HT-29 (cell line): Measurements from ENCODE around the gene DCTN4. TPM values are rescaled to one million over a fixed set of nuclear protein-coding genes. Genes with fewer than 3 reads are reported as not detected.
A peak's percentile ranks its signal among the peaks of the same experiment; 100 is the strongest.
"Not testable (repeated sequence)": the region's sequence is repeated elsewhere in the genome, so short reads cannot be mapped to it uniquely, and the experiment has no call there.

Experiments used
- DNase-seq: peaks from one replicate; pipeline ENCODE4 v3.0.0-alpha.2; 2015; ENCODE audit warnings: low spot score
- total RNA-seq: library from RNA; depleted of rRNA; stranded (reverse); fragments of >200 nt; shearing (Covaris generic); gene quantifications from 2 replicates; pipeline ENCODE4 v1.2.3, GENCODE V29; 2014; rRNA removed

DCTN4 gene
- total RNA-seq, result 26.1 and 30.6 TPM in 2 replicates

DNA sequence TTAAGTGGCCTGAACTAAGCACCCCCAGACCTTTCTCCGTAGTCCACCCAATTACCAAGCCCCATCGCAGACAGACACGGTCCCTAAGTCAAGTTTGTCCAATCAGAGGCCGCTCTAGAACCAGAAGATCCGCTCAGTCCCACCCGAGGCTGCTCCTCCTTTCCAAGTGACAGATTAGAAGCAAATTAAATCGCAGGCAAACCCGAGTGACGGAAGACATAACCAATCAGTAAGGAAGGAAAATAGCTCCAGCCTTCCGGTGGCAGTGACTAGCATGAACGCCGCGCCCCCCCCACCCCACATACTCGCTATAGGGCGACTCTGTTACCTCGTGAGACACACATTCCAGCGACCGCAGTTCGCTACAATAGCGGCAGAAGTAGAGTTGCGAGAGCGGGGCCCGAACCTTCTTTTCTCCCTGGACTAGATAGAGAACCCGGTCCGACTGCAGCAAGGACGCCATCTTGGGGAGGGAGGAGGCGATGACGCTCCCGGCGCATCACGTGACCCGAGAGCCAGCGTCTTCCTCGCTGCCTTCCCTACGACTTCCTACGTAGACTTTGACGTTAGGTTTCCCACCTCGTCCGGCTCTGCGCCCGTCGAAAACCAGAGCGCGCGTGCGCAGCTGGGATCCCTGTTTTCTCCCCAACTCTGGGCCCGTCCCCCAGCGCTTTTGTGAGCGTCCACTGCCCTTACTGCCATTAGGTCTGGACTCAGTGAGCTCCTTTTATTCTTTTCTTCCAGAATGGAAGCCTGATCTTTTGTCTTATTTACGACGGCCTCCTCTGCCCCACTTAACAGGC is at the start of gene DCTN4:
Gene DCTN4, minus strand, starts transcription at position 487 of the 803 bp plus-strand sequence. Its CDS starts 24 bp downstream, at position 463.
- peak; percentile 97 for DNase-seq

DNA sequence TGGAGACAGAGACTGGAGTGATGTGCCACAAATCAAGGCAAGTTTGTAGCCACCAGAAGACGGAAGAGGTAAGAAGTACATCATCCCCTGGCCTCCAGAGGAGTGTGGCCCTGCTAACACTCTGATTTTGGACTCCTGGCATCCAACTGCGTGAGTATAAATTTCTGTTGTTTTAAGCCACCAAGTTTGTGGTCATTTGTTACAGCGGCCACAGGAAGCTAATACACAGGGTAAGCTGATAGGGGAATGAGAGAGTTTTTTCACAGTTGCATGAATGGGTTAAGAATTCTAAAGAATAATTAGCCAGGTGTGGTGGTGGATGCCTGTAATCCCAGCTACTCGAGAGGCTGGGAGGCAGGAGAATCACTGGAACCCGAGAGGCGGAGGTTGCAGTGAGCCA is 45.6 kb upstream of the DCTN4 start:
- DNase-seq, result no peak

DNA sequence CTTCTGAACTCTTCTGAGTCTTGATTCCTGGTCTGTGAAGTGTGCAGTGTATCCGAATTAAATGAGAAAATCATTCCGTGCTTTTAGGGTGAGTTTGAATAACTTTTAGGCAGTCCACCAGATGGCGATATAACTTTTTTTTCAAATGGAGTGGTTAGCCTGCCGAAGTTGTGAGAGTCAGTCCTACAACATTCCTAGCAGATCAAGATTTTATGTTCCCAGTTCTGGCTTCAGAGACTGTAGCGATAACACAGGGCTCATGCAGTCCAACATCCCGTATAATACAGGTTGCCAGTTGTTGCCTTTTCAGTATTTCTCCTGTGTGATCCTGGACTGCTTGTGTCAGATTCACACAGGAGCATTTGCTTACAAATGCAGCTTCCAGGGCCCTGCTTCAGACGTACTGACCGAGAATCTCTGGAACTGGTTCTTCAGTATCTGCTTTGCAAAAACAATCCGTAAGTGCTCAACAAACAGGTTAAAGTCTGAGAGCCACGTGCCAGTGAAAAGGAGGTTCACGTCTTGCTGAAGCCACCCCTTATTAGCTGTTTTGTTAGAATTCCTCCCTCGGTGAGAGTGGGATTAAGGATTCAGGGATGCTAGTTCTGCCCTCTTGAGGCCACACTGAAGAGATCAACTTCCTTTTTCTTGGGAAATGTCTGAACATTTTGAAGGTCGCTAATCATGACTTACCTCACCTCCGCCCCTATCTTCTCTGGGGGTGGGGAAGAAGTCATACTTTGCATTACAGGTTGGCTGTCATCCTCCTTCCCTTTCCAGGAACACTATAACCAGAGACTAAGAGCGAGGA is 42.5 kb upstream of the DCTN4 start:
- DNase-seq, result peak; percentile 90

DNA sequence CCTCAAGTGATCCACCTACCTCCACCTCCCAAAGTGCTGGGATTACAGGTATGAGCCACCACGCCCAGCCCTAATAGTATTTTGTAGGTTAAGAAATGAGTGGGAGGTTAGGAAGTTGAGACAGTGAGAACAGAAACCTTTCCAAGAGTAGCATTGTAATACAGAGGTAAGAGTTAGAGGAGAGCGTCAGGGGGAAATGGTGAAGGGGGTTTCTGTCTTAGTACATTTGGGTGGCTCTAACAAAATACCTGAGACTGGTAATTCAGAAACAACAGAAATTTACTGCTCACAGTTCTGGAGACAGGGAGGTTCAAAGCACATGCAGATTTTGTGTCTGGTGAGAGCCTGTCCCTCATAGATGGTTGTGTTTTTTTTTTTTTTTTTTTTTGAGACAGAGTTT is 38.6 kb upstream of the DCTN4 start:
- DNase-seq, result no peak

DNA sequence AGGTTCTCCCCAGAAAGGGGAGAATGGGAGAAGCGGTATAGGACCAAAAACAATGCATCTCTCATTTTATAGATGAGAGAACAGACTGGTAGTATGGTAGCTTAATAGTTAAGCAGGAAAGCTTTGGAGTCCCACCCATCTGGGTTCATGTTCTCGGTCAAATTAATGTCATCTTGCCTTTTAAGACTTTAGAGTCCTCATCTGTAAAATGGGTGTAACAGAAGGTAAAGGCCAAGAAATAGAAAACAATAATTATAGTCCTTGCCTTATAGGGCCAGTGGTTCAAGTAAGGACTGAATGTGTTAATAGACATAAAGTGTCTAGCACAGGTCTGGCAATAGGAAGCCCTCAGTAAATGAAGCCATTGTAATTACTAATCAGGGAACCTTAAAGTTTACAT is 36.1 kb upstream of the DCTN4 start:
- no peak for DNase-seq

DNA sequence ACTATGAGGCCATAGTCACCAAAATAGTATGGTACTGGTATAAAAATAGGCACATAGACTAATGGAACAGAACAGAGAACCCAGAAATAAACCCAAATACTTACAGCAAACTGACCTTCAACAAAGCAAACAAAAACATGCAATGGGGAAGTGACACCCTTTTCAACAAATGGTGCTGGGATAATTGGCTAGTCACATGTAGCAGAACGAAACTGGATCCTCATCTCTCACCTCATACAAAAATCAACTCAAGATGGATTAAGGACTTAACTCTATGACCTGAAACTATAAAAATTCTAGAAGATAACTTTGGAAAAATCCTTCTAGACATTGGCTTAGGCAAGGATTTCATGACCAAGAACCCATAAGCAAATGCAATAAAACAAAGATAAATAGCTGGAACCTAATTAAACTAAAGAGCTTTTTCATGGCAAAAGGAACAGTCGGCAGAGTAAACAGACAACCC is 34.6 kb upstream of the DCTN4 start:
- DNase-seq, result not testable (repeated sequence)

DNA sequence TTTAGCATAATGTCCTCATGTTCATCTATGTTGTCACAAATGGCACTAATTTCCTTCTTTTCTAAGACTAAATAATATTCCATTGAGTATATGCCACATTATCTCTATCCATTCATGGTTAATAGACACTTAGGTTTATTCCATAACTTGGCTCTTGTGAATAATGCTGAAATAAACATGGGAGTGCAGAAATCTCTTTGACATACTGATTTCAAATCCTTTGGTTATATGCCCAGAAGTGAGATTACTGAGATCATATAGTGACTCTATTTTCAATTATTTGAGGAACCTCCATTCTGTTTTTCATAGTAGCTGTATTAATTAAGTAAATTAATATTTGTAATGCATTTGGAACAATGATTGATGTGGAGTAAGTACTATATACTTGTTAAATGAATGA is 32.7 kb upstream of the DCTN4 start:
- DNase-seq, result no peak

DNA sequence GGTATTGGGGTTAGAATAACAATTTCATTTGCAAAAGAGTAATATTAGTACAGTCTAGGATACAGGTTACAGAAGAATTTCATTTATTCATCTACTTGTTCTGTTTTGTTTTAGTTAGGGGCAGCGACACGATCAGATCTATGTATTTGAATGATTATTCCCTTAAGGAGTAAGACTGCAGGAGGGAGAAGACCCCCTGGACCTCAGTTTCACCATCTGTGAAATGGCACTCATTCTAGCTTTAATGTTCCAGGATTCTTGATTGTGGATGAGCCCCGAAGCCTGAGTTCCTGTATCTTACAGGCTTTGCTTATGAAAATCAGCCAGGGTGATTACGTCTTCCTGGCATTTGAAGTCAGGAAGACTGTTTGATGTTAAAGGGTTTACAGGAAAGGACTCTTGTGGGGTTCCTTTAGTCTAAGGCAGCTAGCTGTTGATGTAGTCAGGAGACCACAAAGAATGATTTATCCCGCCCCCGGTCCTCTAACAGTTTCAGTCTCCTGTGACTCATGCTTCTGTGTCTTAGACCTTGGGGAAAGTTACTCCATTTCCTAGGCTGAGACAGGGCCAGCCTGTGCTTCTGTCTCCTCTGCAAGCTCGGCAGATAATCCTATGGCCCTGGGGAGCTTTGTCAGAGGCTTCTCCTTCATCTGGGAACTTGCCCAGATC is 31.3 kb upstream of the DCTN4 start:
- peak; percentile 31 for DNase-seq

DNA sequence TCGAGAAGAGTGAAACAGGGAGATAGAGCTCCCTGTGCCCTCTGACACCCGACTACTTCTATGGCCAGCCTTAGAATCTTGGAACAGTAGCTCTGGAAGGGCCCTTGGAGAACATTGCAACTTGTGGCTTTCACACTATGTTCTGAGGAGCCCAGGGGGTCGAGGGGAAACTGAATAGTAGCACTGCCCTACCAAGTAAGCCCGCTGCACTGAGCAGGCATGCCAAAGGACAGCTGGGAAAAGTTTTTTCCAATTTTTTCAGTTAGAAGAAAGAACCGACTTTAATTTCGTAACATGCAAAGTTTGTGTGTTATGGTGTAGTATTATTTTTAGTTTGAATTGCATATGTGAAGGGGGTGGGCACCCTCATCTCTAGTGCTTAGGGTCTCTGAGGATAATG is 30.6 kb upstream of the DCTN4 start:
- DNase-seq, result no peak

DNA sequence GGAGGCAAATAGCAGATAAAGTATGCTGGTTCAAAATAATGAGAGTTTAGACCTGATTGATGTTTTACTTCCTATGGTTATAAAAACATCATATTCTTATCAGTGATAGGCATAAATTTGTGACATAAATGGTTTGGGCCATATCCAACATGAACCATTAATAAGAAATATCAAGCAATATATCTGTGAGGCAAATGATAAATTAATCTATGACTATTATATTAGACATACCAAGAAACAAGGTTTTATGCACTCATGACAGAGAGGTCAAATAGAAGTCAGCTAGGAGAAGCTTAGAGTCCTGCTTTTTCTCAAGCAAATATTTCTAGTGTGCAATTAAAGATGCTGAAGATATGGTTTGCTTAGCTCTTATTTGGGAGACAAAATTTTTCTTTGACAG is 30.2 kb upstream of the DCTN4 start:
- no peak for DNase-seq

DNA sequence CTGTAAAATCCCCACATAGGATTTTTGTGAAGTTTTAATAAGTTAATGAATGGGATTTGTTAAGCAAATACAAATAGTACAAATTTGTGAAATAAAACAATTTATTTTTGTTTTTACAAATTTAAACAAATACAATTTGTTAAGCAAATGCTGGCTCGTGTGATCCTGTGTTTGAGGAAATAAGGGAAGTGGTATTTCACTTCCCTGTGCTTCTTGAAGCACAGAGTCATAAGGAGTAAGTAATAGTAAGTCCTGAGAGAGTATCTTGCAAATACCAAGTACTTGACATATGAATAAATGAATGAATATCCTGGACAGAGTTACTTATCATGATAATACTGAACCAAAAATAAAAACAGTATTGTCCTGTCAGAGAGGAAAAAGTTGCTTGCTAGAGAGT is 28.8 kb upstream of the DCTN4 start:
- no peak for DNase-seq

DNA sequence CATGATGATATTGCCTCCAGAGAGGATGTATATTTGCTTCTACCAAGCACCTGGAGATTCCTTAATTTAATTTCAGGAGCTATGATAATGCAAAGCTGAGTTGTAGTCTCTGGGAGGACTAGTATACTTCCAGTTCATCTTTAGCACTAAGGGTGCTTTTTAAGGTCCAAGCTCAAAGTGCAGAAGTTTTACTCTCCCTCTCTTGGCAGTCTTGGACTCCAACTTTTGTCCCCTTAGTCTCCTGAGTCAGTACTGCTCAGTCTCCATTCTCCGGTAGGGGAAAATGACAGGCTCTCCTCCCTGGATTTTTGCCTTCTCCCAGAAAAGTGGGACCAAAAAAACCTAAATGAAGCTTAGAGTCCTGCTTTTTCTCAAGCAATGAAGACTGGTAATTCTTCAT is 28.1 kb upstream of the DCTN4 start:
- no peak for DNase-seq

DNA sequence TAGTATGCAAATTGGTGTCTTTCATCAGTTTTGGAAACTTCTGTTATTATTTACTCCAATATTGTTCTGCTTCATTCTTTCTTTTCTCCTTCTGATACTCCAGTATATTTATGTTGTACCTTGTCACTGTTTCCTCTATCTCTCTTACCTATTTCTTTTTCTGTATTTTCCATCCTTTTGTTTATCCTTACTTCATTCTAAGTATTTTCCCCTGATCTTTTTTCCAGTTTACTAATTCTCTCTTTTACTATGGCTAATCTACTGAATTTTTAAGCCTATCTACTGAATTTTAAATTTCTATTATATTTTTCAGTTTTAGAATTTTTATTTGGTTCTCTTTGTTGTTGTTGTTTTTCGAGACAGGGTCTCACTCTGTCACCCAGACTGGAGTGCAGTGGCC is 27.1 kb upstream of the DCTN4 start:
- DNase-seq, result no peak

DNA sequence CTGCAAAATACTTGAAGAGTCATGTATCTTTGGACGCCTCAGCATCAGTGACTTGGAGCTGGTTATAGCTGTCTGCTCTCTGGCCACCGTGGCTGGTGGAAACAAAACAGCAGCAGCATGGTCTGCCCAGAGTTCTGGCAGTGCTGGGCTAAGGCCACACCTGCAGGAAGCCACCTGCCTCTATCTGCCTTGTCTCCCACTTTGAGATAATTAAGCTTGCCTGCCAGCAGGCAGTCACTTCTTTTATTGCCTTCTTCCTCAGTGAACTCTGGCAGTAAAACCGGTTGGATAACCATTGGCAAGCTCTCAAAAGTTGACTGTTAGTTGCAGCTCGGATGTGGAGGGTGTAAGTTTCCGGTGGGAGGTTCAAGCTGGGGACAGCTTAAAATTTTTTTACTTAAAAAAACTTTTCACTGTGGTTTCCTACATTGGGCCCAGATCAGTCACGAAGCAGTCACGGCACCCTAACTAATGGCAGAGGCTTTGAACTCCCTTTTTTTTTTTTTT is 24.7 kb upstream of the DCTN4 start:
- DNase-seq, result peak; percentile 86

DNA sequence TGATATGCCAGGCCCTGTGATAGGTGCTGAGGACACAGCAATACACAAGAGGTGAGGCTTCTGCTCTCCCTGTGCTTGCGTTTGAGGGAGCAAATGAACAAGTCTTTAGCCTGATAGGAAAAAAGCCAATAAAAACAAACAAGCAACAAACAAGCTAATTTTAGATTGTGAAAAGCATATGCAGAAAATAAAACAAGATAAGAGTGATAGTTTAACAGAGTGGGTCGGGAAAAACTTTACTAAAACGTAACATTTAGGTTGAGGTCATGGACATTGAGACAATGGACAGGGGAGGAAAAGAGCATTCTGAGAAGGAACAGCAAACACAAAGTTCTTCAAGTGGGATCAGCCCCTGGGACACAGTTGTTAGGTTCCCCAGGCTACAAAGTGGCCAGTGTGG is 24.0 kb upstream of the DCTN4 start:
- DNase-seq, result no peak

DNA sequence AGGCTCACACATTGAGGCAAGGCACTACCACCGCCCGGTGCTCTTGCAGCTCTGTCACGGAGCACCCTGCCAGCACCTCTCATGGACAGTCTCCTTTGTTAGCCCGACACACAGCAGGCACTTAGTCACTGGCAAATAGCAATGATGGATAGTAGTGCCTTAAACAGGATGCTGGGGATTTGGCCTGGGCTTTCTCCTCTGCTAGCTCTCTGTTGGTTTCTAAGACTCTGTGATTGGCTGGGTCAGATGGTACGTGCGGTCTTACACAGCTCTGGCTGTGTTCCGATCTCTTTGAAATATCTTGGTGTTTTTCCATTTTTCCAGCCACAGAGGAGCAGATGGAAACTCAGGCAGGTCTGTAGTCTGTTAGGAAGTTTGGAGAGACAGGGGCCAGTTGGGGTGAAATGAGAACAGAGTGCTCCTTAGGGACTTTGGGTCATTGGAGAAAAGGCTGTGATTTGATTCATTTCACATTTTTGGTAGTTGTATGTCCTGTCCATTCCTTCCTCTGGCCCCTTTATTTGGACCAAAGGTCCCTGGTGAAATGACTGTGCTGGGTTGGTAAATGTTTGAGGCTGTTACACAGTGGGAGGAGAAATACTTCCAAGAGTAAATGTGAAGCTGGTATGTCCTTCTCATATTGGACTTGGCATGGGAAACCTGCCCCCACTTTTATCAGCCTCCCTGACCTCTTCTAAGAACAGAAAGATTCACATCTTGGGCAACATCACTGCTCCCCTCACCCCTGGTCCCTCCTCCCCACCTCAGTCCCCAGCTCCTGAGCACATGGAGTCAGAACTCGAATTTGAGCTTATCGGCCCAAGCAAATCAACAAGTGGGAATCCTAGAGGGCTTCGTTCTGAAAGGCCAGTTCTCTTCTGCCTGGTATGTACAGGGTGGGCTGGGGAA is 23.1 kb upstream of the DCTN4 start:
- peak; percentile 7 for DNase-seq

DNA sequence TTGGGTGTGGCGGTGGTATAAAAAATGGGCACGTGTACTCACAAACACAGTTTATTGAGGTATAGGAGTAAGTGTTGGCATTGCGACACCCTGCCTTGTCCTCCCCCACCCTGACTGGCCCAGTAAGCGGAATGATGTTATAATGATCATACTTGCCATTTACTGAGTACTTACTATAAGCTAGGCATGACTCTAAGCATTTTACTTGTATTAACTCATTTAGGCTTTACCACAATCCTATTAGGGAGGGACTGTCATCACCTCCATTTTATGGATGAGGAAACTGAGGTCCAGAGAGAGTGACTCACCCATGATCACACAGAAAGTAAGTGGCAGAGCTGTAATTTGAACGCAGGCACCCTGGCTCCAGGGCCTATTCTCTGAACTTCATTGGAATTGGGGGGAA is 22.0 kb upstream of the DCTN4 start:
- DNase-seq, result no peak

DNA sequence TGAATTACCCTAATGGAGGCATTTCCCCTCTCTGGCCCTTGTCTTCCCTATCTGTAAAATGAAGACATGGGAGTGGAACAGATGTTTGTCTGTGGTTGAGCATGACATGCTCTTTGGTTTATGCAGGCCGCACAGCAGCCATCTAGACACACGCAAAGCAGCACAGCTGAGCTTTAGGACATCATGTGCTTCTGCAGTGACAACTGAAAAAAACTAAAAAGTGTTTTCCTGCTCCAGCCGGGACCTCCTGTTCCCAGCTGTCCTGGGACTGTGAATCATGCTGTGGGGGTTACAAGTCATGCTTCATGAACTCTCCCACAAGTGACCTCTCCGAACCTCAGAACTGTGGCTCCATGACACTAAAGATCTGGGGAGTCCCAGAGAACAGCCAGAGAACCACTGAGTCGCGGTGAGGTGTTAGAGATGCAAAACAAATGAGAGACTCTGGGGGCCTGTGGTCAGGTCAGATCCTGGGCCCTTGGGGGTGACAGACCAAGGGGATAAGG is 21.4 kb upstream of the DCTN4 start:
- DNase-seq, result no peak

DNA sequence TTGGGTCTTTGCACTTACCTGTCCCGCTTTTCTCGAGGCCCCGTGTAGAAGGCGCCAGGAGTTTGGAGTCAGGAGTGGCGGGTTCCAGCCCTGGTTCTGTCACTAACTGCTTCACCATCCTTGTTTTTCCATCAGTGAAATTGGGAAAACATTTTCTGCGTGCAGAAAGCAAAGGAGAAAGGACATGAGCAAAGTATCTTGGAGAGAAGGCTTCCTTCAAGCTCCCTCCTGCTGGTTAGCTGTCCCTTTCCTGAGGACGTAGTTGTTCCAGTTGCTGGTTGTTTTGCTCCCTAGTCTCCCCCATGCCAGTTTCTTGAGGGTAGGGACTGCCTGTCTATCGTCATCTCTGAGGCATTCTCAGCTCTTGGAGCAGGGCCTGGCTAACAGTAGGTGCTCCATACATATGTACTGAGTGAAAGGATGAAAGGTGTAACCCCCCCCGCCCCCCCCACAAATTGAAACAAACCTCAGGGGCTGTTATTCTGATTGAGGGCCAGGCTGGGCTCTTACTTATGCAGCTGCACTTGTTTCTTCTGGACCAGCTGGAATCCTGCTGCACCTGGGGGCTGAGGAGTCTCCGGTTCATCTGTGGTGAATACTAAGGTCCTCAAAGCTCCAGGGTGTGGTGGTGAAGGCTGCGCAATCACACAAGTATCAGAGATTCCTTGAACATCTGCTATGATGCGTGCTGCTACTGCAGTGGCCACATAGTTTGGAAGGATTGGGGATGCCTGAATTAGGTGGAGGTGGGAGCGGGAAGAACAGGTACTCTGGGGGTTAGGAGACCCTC is 20.8 kb upstream of the DCTN4 start:
- no peak for DNase-seq
